ENCODE data around the gene IL3RA.

The IL3RA gene

GRCh38 chrX:1385253-1386223 is 49.0 kb downstream of the IL3RA start:
- no peak for DNase-seq

- DNase-seq, result no peak
Measured at GRCh38 chrX:1386338-1387127, 49.9 kb downstream of the IL3RA start.

GRCh38 chrX:1387141-1387776 is 50.7 kb downstream of the IL3RA start:
- DNase-seq, result no peak

- no peak for DNase-seq
Measured at GRCh38 chrX:1388651-1389050, 52.1 kb downstream of the IL3RA start.

GRCh38 chrX:1389181-1389992 is 52.8 kb downstream of the IL3RA start:
- DNase-seq, result no peak

GRCh38 chrX:1389993-1390285 is 53.4 kb downstream of the IL3RA start:
- DNase-seq, result no peak

GRCh38 chrX:1390621-1391369 is 54.2 kb downstream of the IL3RA start:
- DNase-seq, result no peak

GRCh38 chrX:1391370-1391706 is 54.8 kb downstream of the IL3RA start:
- no peak for DNase-seq

GRCh38 chrX:1391707-1392375 is 55.3 kb downstream of the IL3RA start, which contains the start of gene SLC25A6:
TSS of gene SLC25A6 (minus strand) at chrX:1392113. CDS start at chrX:1392009, 104 bp downstream.
- peak; percentile 97 for DNase-seq

GRCh38 chrX:1392376-1393068 is 55.9 kb downstream of the IL3RA start:
- peak; percentile 74 for DNase-seq

GRCh38 chrX:1393871-1394615 is 57.5 kb downstream of the IL3RA start:
- no peak for DNase-seq

- no peak for DNase-seq
Measured at GRCh38 chrX:1394731-1395501, 58.3 kb downstream of the IL3RA start.

- DNase-seq, result no peak
Measured at GRCh38 chrX:1395646-1396216, 59.1 kb downstream of the IL3RA start.

- no peak for DNase-seq
Measured at GRCh38 chrX:1397001-1397400, 60.4 kb downstream of the IL3RA start.

- DNase-seq, result no peak
Measured at GRCh38 chrX:1397441-1398270, 61.1 kb downstream of the IL3RA start.

GRCh38 chrX:1398431-1399340 is 62.1 kb downstream of the IL3RA start:
- no peak for DNase-seq

- no peak for DNase-seq
Measured at GRCh38 chrX:1400049-1400448, 63.5 kb downstream of the IL3RA start.

All from HCEC 1CT (cell line).